Left lung (tissue), 10 donors: ENCODE measurements around the gene SEL1L. TPM values are rescaled to one million over a fixed set of nuclear protein-coding genes. Genes with fewer than 3 reads are reported as not detected.

Source experiments
- ATAC-seq: fragments of 200-7000 bp; cut with Tn5 transposase; one replicate; pipeline ENCODE4 v1.9.1; 2020; ENCODE audit warnings: moderate library complexity
- DNase-seq, 4 donors: peaks; one replicate each; pipeline ENCODE4 v3.0.0-alpha.2; 2013 to 2020
- H3K27ac ChIP-seq, 2 donors: fragments of 200-600 bp; sonication (generic) in 1 of 2; one replicate each; pipeline versions ENCODE4 v1.5.0 to v1.8.0; 2020 to 2021
- H3K27me3 ChIP-seq, 2 donors: fragments of 200-600 bp; sonication (generic) in 1 of 2; one replicate each; pipeline versions ENCODE4 v1.5.0 to v1.8.0; 2020 to 2021
- H3K36me3 ChIP-seq, 2 donors: fragments of 200-600 bp; sonication (generic) in 1 of 2; one replicate each; pipeline versions ENCODE4 v1.5.0 to v1.8.0; 2020 to 2021
- H3K4me1 ChIP-seq, 2 donors: fragments of 200-600 bp; one replicate each; pipeline ENCODE4 v1.8.0; 2021
- H3K4me3 ChIP-seq, 2 donors: fragments of 200-600 bp; sonication (generic) in 1 of 2; one replicate each; pipeline versions ENCODE4 v1.5.0 to v1.8.0; 2020 to 2021; ENCODE audit warnings: mild to moderate bottlenecking in 1 of 2
- H3K9me3 ChIP-seq, 2 donors: fragments of 200-600 bp; sonication (generic) in 1 of 2; one replicate each; pipeline versions ENCODE4 v1.5.0 to v1.8.0; 2020 to 2021
- intact Hi-C, 2 donors: fragments of 100-400 bp; cut with DNase I; formaldehyde crosslinking; loops; one replicate each; pipeline versions ENCODE4 v1.11.2 to v1.14.2; 2022
- polyA plus RNA-seq, 6 donors: library from polyadenylated mRNA; unstranded; fragments of 120-200 nt; gene quantifications; one replicate each; pipeline ENCODE4 v1.2.1, GENCODE V29; 2013; ENCODE audit not compliant: insufficient read length in 6 of 6
- total RNA-seq, 2 donors: library from RNA; stranded (reverse); fragmentation: NEBNext Ultra II Directional; extraction: Animal tissue kit (Norgen Biotek cat#: 25700); gene quantifications; one replicate each; pipeline ENCODE4 v1.2.1, GENCODE V29; 2021
- TF ChIP-seq, protein P1 (sequence below), 2 donors: fragments of 200-600 bp; sonication (generic) in 1 of 2; IDR thresholded peaks; one replicate each; pipeline versions ENCODE4 v1.5.0 to v1.8.0; 2021; ENCODE audit warnings: antibody characterized with exemption in 2 of 2
- donor health status: DM: no; HTN: yes; CAD: no.
- donor health status: DM: no; HTN: no; CAD: no.

SEL1L gene
- total and polyA plus RNA-seq, 8 donors: 57.7 to 112 (median 63.4) TPM

GRCh38 chr14:81485781-81486180, 47.9 kb downstream of the SEL1L start:
- Histone ChIP-seq H3K27me3 (no peaks in the 10 kb centered on the region), H3K36me3 (peaks cover 0 to 99% of the 10 kb centered on the region in 2 donors), H3K9me3 (no peaks in the 10 kb centered on the region), H3K4me1 (no peaks in the 10 kb centered on the region), H3K4me3 (no peak overlapping the region), H3K27ac (no peak overlapping the region)
- TF ChIP-seq, protein P1, sequence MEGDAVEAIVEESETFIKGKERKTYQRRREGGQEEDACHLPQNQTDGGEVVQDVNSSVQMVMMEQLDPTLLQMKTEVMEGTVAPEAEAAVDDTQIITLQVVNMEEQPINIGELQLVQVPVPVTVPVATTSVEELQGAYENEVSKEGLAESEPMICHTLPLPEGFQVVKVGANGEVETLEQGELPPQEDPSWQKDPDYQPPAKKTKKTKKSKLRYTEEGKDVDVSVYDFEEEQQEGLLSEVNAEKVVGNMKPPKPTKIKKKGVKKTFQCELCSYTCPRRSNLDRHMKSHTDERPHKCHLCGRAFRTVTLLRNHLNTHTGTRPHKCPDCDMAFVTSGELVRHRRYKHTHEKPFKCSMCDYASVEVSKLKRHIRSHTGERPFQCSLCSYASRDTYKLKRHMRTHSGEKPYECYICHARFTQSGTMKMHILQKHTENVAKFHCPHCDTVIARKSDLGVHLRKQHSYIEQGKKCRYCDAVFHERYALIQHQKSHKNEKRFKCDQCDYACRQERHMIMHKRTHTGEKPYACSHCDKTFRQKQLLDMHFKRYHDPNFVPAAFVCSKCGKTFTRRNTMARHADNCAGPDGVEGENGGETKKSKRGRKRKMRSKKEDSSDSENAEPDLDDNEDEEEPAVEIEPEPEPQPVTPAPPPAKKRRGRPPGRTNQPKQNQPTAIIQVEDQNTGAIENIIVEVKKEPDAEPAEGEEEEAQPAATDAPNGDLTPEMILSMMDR (IDR thresholded peaks at IDR 0.05): no peak
- intact Hi-C loops: no loop called here
- DNase-seq (no peak), ATAC-seq (no peak)

- H3K36me3 ChIP-seq: peaks cover 0 to 99% of the 10 kb centered on the region in 2 donors
- H3K27me3 ChIP-seq: no peaks in the 10 kb centered on the region
- no peak overlapping the region for H3K27ac ChIP-seq
- ATAC-seq: no peak
- TF ChIP-seq, protein P1 (IDR thresholded peaks at IDR 0.05): no peak
- intact Hi-C loops: no loop called here
- no peaks in the 10 kb centered on the region for H3K9me3 ChIP-seq
- DNase-seq: no peak
- no peaks in the 10 kb centered on the region for H3K4me1 ChIP-seq
- no peak overlapping the region for H3K4me3 ChIP-seq
These were observed 48.3 kb downstream of the SEL1L start for GRCh38 chr14:81485372-81485771.

GRCh38 chr14:81484120-81484519, 49.5 kb downstream of the SEL1L start:
- no peak for ATAC-seq
- Histone ChIP-seq H3K4me1 (no peaks in the 10 kb centered on the region), H3K36me3 (peaks cover 0 to 99% of the 10 kb centered on the region in 2 donors), H3K27ac (no peak overlapping the region), H3K27me3 (no peaks in the 10 kb centered on the region), H3K9me3 (no peaks in the 10 kb centered on the region), H3K4me3 (no peak overlapping the region)
- intact Hi-C loops: no loop called here
- DNase-seq: no peak
- TF ChIP-seq, protein P1 (IDR thresholded peaks at IDR 0.05): no peak

GRCh38 chr14:81480741-81481140, 52.9 kb downstream of the SEL1L start:
- TF ChIP-seq, protein P1 (IDR thresholded peaks at IDR 0.05): no peak
- intact Hi-C loops: no loop called here
- Histone ChIP-seq H3K36me3 (peaks cover 0 to 97% of the 10 kb centered on the region in 2 donors), H3K9me3 (no peaks in the 10 kb centered on the region), H3K4me1 (no peaks in the 10 kb centered on the region), H3K27ac (no peak overlapping the region), H3K4me3 (no peak overlapping the region), H3K27me3 (no peaks in the 10 kb centered on the region)
- DNase-seq: no peak
- ATAC-seq: no peak

- DNase-seq (no peak), ATAC-seq (no peak)
- intact Hi-C loops: no loop called here
- no peaks in the 10 kb centered on the region for H3K27me3 ChIP-seq
- H3K9me3 ChIP-seq: no peaks in the 10 kb centered on the region
- H3K4me3 ChIP-seq: no peak overlapping the region
- no peak overlapping the region for H3K27ac ChIP-seq
- H3K36me3 ChIP-seq: peaks cover 0 to 88% of the 10 kb centered on the region in 2 donors
- H3K4me1 ChIP-seq: no peaks in the 10 kb centered on the region
- TF ChIP-seq, protein P1 (IDR thresholded peaks at IDR 0.05): no peak
These were observed 55.2 kb downstream of the SEL1L start for GRCh38 chr14:81478446-81478845.
